CD4-positive, alpha-beta memory T cell (primary cell): Measurements from ENCODE around the gene C4B. TPM values are rescaled to one million over a fixed set of nuclear protein-coding genes. Genes with fewer than 3 reads are reported as not detected.
A peak's percentile ranks its signal among the peaks of the same experiment; 100 is the strongest.
"Not testable (repeated sequence)": the region's sequence is repeated elsewhere in the genome, so short reads cannot be mapped to it uniquely, and the experiment has no call there.

Experiments used
- CTCF ChIA-PET: fragments of 350-600 bp; sonication (Branson Sonifier 250); formaldehyde crosslinking; loops from one replicate; lab custom pipeline; 2021; ENCODE audit warnings: inconsistent platforms; ENCODE audit not compliant: partially characterized antibody; lab: Charles Lee
- POLR2A ChIA-PET: fragments of 350-600 bp; sonication (Branson Sonifier 250); formaldehyde crosslinking; loops from one replicate; lab custom pipeline; 2021; ENCODE audit not compliant: partially characterized antibody; lab: Charles Lee
- DNase-seq, 5 donors: peaks; one replicate each; pipeline versions ENCODE4 v3.0.0 to v3.0.0-alpha.2; 2020 to 2022; ENCODE audit warnings: mixed read lengths in 1 of 5
- H3K27ac ChIP-seq: one replicate; pipeline ENCODE4 v1.7.0; 2013; ENCODE audit warnings: low read depth, low read length
- H3K27me3 ChIP-seq: 2 replicates; pipeline ENCODE4 v1.7.0; 2013; ENCODE audit warnings: mild to moderate bottlenecking, low read length, moderate library complexity; ENCODE audit not compliant: insufficient read depth
- H3K36me3 ChIP-seq: 2 replicates; pipeline ENCODE4 v1.7.0; 2013; ENCODE audit warnings: mild to moderate bottlenecking, low read length, moderate library complexity; ENCODE audit not compliant: insufficient read depth
- H3K4me1 ChIP-seq: 2 replicates; pipeline ENCODE4 v1.7.0; 2013; ENCODE audit warnings: mild to moderate bottlenecking, low read length, moderate library complexity; ENCODE audit not compliant: insufficient read depth
- H3K4me3 ChIP-seq, 2 donors: one replicate each; pipeline ENCODE4 v1.7.0; 2013; ENCODE audit warnings: low read length in 2 of 2, mild to moderate bottlenecking in 1 of 2
- H3K9me3 ChIP-seq, 2 donors: one replicate each; pipeline ENCODE4 v1.7.0; 2013; ENCODE audit warnings: low read length in 2 of 2, control low read depth in 1 of 2; ENCODE audit not compliant: control insufficient read depth in 1 of 2
- H3K27ac Mint-ChIP-seq, 7 donors: one replicate each; pipeline ENCODE4 v1.8.0; 2020 to 2021; ENCODE audit warnings: mixed read lengths in 7 of 7, mild to moderate bottlenecking in 6 of 7, inconsistent platforms in 3 of 7, moderate library complexity in 3 of 7
- H3K27me3 Mint-ChIP-seq, 2 donors: one replicate each; pipeline ENCODE4 v1.8.0; 2020 to 2021; ENCODE audit warnings: mixed read lengths in 2 of 2
- H3K36me3 Mint-ChIP-seq, 2 donors: one replicate each; pipeline ENCODE4 v1.8.0; 2020 to 2021; ENCODE audit warnings: mixed read lengths in 2 of 2, inconsistent platforms in 1 of 2, mild to moderate bottlenecking in 1 of 2
- H3K4me1 Mint-ChIP-seq, 4 donors: one replicate each; pipeline ENCODE4 v1.8.0; 2020 to 2021; ENCODE audit warnings: mixed read lengths in 4 of 4, mild to moderate bottlenecking in 1 of 4
- H3K4me3 Mint-ChIP-seq, 8 donors: one replicate each; pipeline ENCODE4 v1.8.0; 2020 to 2021; ENCODE audit warnings: mixed read lengths in 8 of 8, mild to moderate bottlenecking in 7 of 8, moderate library complexity in 6 of 8, inconsistent platforms in 3 of 8
- H3K9me3 Mint-ChIP-seq, 8 donors: one replicate each; pipeline ENCODE4 v1.8.0; 2020 to 2021; ENCODE audit warnings: mixed read lengths in 8 of 8, mild to moderate bottlenecking in 5 of 8, inconsistent platforms in 3 of 8, moderate library complexity in 1 of 8
- intact Hi-C: fragments of 100-400 bp; cut with micrococcal nuclease; formaldehyde crosslinking; loops from one replicate; pipeline ENCODE4 v1.15.1; 2023
- polyA plus RNA-seq, 2 donors: library from polyadenylated mRNA; unstranded; fragments of 300-500 nt; fragmentation: Illumina TruSeq; gene quantifications; one replicate each; pipeline ENCODE4 v1.2.3, GENCODE V29; 2021
- total RNA-seq, 2 experiments: library from RNA; stranded (reverse); gene quantifications; one replicate each; pipeline ENCODE4 v1.2.3, GENCODE V29; 2021

Gene C4B
- total and polyA plus RNA-seq, 4 experiments from 2014 or later = 0.36 to 5.8 (median 5.0) TPM; not detected in 1

DNA sequence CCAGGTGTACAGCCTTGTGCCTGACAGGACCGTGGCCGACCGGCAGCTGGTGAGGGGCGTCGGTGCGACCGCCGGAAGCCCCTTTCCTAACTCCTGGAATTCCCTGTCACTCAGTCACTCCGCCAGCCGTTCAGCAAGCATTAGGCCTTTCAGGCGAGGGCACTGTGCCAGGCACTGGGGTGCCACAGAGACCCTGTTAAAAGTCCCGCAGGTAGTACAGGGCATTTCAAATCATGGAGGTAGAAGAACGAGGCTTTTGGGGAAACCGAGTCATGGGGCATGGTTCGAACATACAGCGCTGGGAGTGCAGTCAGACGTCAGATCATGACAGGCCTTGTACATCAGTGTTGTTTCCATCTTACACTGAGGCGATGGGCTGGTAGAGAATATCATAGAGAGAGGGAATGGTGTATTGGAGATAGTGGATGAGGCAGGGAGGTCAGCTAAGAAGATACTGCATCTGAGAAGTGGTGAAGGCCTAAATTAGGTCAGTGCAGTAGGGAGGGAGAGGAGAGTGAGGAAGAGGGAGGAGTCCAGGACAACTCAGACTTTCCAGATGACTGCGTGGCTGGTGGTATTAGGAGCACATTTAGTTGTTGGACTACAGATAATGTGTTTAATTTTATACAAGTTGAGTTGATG is 41.8 kb upstream of the C4B start:
- peak overlapping the region; percentile 99 for H3K27ac ChIP-seq
- Mint-ChIP-seq H3K4me3 (peak overlapping the region; percentile 97 to 99 (median 98)), H3K36me3 (peaks cover 13 to 34% of the 10 kb centered on the region in 2 donors), H3K4me1 (peaks cover 21 to 51% (median 32%) of the 10 kb centered on the region in 4 donors), H3K27ac (peak overlapping the region; percentile 100), H3K9me3 (peaks cover 0 to 14% (median 0%) of the 10 kb centered on the region in 8 donors), H3K27me3 (no peaks in the 10 kb centered on the region)
- H3K4me3 ChIP-seq = peak overlapping the region; percentile 63 to 77
- peaks cover 31% of the 10 kb centered on the region for H3K4me1 ChIP-seq
- H3K9me3 ChIP-seq = no peaks in the 10 kb centered on the region
- no peaks in the 10 kb centered on the region for H3K27me3 ChIP-seq
- intact Hi-C loops = loop anchor here (1.0 to 10.0 kb wide), 3 partner anchors 14 to 1302 kb away; partner anchors contain the start of genes B3GALT4, RPS18, SKIC2 and VPS52
- ChIA-PET CTCF (interaction anchor here (1.1 to 2.7 kb wide), 2 partner anchors 15 to 215 kb away, joined by 3 to 21 read pairs; partner anchors contain the start of genes NELFE and SKIC2), POLR2A (interaction anchor here (0.6 to 7.5 kb wide), 21 partner anchors 9 to 1232 kb away, joined by 3 to 195 read pairs (median 7); partner anchors contain the start of genes ABHD16A, BAG6, EHMT2 and GPANK1)
- no peak for DNase-seq
- H3K36me3 ChIP-seq = peaks cover 26% of the 10 kb centered on the region

DNA sequence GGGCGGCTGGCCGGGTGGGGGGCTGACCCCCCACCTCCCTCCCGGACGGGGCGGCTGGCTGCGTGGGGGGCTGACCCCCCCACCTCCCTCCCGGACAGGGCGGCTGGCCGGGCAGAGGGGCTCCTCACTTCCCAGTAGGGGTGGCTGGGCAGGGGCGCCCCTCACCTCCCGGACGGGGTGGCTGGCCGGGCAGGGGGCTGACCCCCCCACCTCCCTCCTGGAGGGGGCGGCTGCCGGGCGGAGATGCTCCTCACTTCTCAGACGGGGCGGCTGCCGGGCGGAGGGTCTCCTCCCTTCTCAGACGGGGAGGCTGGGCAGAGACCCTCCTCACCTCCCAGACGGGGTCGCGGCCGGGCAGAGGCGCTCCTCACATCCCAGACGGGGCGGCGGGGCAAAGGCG is 38.5 kb upstream of the C4B start:
- H3K36me3 ChIP-seq, CTCF ChIA-PET, H3K27me3 Mint-ChIP-seq, H3K9me3 ChIP-seq, POLR2A ChIA-PET, H3K4me3 ChIP-seq, H3K27ac Mint-ChIP-seq, H3K27me3 ChIP-seq, H3K27ac ChIP-seq, H3K4me3 Mint-ChIP-seq: not testable (repeated sequence)
- peak in 1 of 5 donors; percentile 5 for DNase-seq
- Mint-ChIP-seq H3K4me1 (peaks cover 17 to 38% (median 30%) of the 10 kb centered on the region in 4 donors), H3K36me3 (peaks cover 9 to 15% of the 10 kb centered on the region in 2 donors), H3K9me3 (peaks cover 0 to 14% (median 0%) of the 10 kb centered on the region in 8 donors)
- peaks cover 33% of the 10 kb centered on the region for H3K4me1 ChIP-seq
- intact Hi-C loops = loop anchor here (10.0 kb wide), 2 partner anchors 141 to 1299 kb away; partner anchors contain the start of genes B3GALT4, RPS18 and VPS52

DNA sequence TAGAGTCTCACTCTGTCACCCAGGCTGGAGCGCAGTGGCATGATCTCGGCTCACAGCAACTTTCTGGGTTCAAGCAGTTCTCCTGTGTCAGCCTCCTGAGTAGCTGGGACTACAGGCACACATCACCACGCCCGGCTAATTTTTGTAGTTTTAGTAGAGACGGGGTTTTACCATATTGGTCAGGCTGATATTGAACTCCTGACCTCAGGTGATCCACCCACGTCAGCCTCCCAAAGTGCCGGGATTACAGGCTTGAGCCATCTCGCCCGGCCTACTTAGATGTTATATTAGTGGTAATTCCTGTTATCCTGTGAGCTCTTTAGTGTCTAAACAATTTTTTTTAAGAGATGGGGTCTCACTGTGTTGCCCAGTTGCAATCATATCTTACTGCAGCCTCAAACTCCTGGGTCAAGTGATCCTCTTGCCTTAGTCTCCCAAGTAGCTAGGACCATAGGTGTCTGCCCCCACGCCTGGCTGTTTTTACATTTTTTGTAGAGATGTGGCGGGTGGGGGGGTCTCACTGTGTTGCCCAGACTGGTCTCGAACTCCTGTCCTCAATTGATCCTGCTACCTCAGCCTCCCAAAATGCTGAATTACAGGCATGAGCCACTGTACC is 36.7 kb upstream of the C4B start:
- Mint-ChIP-seq H3K9me3 (peaks cover 0 to 4% (median 0%) of the 10 kb centered on the region in 8 donors), H3K36me3 (peaks cover 5 to 9% of the 10 kb centered on the region in 2 donors), H3K4me3 (no peak overlapping the region), H3K4me1 (peaks cover 12 to 21% (median 18%) of the 10 kb centered on the region in 4 donors), H3K27me3 (no peaks in the 10 kb centered on the region), H3K27ac (peak overlapping the region in 1 of 7 donors; percentile 25)
- Histone ChIP-seq H3K4me1 (peaks cover 23% of the 10 kb centered on the region), H3K27me3 (no peaks in the 10 kb centered on the region), H3K4me3 (no peak overlapping the region), H3K36me3 (no peaks in the 10 kb centered on the region), H3K9me3 (no peaks in the 10 kb centered on the region), H3K27ac (no peak overlapping the region)
- DNase-seq = peak in 1 of 5 donors; percentile 1
- CTCF ChIA-PET = no interaction called here
- intact Hi-C loops = loop anchor here (10.0 kb wide), 2 partner anchors 143 to 1297 kb away; partner anchors contain the start of genes B3GALT4, RPS18 and VPS52
- POLR2A ChIA-PET = no interaction called here

DNA sequence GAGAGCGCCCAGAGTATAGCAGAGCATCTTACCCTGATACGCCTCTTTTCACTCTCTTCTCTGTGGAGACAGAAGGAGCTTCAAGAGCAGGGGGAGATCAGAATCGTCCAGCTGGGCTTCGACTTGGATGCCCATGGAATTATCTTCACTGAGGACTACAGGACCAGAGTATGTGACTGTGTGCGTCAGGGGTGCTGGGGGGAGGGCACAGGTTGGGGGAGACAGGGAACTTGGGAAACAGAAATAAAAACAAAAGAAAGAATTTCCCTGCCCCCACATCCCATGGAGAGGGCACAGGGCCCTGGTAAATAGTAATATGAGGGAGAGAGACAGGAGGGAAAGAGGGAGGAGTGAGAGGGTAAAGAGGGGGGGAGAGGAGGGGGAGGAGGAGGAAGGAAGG is 35.8 kb upstream of the C4B start:
- no peak overlapping the region for H3K4me3 ChIP-seq
- no peaks in the 10 kb centered on the region for H3K27me3 ChIP-seq
- intact Hi-C loops = loop anchor here (10.0 kb wide), 2 partner anchors 144 to 1296 kb away; partner anchors contain the start of genes B3GALT4, RPS18 and VPS52
- Mint-ChIP-seq H3K27me3 (no peaks in the 10 kb centered on the region), H3K9me3 (peaks cover 0 to 4% (median 0%) of the 10 kb centered on the region in 8 donors), H3K36me3 (peaks cover 5 to 9% of the 10 kb centered on the region in 2 donors), H3K4me1 (peaks cover 6 to 12% (median 9%) of the 10 kb centered on the region in 4 donors), H3K4me3 (no peak overlapping the region), H3K27ac (peak overlapping the region; percentile 10 to 81 (median 54))
- no peaks in the 10 kb centered on the region for H3K36me3 ChIP-seq
- POLR2A ChIA-PET = no interaction called here
- DNase-seq = no peak
- no peaks in the 10 kb centered on the region for H3K9me3 ChIP-seq
- CTCF ChIA-PET = interaction anchor here (1.1 kb wide), 1 partner anchor 29 kb away, joined by 3 read pairs; no protein-coding TSS in a partner anchor
- H3K4me1 ChIP-seq = peaks cover 14% of the 10 kb centered on the region
- no peak overlapping the region for H3K27ac ChIP-seq

DNA sequence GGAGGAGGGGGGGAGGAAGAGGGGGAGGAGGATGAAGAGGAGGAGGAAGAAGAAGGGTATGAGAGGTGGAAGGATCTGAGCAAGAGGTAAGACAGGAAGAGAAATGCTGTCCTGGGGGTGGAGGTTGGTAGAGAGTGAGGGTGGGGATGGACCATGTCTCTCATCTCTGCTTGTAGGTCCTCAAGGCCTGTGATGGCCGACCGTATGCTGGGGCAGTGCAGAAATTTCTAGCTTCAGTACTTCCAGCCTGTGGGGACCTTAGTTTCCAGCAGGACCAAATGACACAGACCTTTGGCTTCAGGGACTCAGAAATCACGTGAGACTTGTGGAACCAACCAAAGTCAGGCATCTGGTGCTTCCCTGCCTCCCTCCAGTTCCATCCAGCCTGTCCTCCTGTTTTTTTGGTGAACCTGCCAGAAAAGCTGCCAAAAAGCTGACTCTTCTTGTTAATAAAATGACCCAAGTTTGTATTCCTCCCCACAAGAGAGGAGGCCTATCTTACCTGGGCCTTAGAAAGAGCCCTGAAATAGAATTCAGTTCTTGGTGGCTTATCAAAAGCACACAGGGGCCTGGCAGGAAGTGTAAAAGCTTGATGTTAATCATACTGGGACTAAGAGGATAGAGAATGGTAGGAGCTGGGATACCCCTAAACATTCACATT is 35.2 kb upstream of the C4B start:
- ChIA-PET CTCF (interaction anchor here (1.1 kb wide), 2 partner anchors 27 to 29 kb away, joined by 3 to 6 read pairs; no protein-coding TSS in a partner anchor), POLR2A (interaction anchor here (0.7 kb wide), 1 partner anchor 276 kb away, joined by 3 read pairs; the partner anchor contains the start of gene ABHD16A)
- Histone ChIP-seq H3K27me3 (no peaks in the 10 kb centered on the region), H3K27ac (no peak overlapping the region), H3K4me1 (peaks cover 14% of the 10 kb centered on the region), H3K9me3 (no peaks in the 10 kb centered on the region), H3K4me3 (no peak overlapping the region), H3K36me3 (no peaks in the 10 kb centered on the region)
- H3K9me3 Mint-ChIP-seq = peaks cover 0 to 4% (median 0%) of the 10 kb centered on the region in 8 donors
- DNase-seq = peak in 1 of 5 donors; percentile 1
- no peaks in the 10 kb centered on the region for H3K27me3 Mint-ChIP-seq
- peaks cover 5 to 9% of the 10 kb centered on the region in 2 donors for H3K36me3 Mint-ChIP-seq
- peaks cover 5 to 11% (median 8%) of the 10 kb centered on the region in 4 donors for H3K4me1 Mint-ChIP-seq
- no peak overlapping the region for H3K4me3 Mint-ChIP-seq
- peak overlapping the region in 6 of 7 donors; percentile 36 to 85 (median 69) for H3K27ac Mint-ChIP-seq
- intact Hi-C loops = loop anchor here (10.0 kb wide), 2 partner anchors 145 to 1295 kb away; partner anchors contain the start of genes B3GALT4, RPS18 and VPS52

DNA sequence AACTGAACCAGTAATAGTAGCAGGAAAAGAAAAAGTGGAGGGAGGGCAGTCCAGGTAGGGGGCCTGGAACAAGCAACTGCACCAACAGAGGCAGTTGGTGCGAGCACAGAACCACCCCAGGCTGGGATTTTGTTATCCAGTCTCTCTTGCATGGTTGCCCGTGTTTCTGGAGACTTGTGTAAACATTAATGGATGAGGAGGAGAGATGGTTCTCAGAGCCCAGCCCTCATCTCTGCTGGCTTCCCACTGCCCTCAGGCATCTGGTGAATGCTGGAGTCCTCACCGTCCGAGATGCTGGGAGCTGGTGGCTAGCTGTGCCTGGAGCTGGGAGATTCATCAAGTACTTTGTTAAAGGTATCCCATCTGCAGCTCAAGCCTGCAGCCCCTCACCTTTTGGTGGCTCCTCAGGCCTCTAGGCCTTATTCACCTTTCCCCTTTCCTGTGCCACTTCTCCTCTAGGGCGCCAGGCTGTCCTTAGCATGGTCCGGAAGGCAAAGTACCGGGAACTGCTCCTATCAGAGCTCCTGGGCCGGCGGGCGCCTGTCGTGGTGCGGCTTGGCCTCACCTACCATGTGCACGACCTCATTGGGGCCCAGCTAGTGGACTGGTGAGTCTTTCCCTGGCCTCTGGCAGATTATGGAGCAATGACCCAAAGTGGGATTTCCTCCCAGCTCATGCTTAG is 34.3 kb upstream of the C4B start:
- DNase-seq, intact Hi-C loops, H3K36me3 Mint-ChIP-seq: not testable (repeated sequence)

More for the DNA sequence above, 34.3 kb upstream of the C4B start:
- Mint-ChIP-seq H3K27ac (peak overlapping the region in 1 of 7 donors; percentile 85), H3K4me1 (peaks cover 4 to 11% (median 6%) of the 10 kb centered on the region in 4 donors)
- H3K4me3 ChIP-seq, POLR2A ChIA-PET, H3K27me3 Mint-ChIP-seq, H3K9me3 ChIP-seq, H3K9me3 Mint-ChIP-seq, H3K36me3 ChIP-seq, H3K27ac ChIP-seq, H3K27me3 ChIP-seq, H3K4me3 Mint-ChIP-seq: not testable (repeated sequence)
- H3K4me1 ChIP-seq = peaks cover 14% of the 10 kb centered on the region
- CTCF ChIA-PET = interaction anchor here (1.1 kb wide), 1 partner anchor 28 kb away, joined by 6 read pairs; no protein-coding TSS in a partner anchor
